ENCODE results near the gene KIAA2012.

Gene KIAA2012

GRCh38 chr2:202158796-202159195 lies 85.7 kb downstream of the KIAA2012 start:
- 75% methylated on average over 5 of the region's 5 CpGs for WGBS
- no peak overlapping the region for H2BK120ac ChIP-seq (ENCODE audit: low read depth, low read length)

GRCh38 chr2:202161151-202161835 lies 88.2 kb downstream of the KIAA2012 start:
- Histone ChIP-seq H4K8ac (ENCODE audit: low read length) (no peak overlapping the region), H3K14ac (ENCODE audit: low read length in 2 of 2) (peak overlapping the region in 1 of 2 experiments; percentile 86), H2BK12ac (ENCODE audit: low read length in 2 of 2) (peak overlapping the region in 1 of 2 experiments; percentile 72), H3K4ac (ENCODE audit: low read depth in 1 of 2, low read length in 2 of 2) (no peak overlapping the region), H3K27me3 (ENCODE audit: control insufficient read depth in 1 of 2, insufficient read depth in 1 of 2, low read length in 2 of 2) (peaks cover 0 to 26% of the 10 kb centered on the region in 2 experiments), H2BK120ac (ENCODE audit: low read depth, low read length) (no peak overlapping the region), H4K91ac (ENCODE audit: low read length) (no peak overlapping the region), H3K27ac (ENCODE audit: low read length, poor library complexity, severe bottlenecking) (no peak overlapping the region), H3K36me3 (ENCODE audit: control insufficient read depth in 1 of 2, insufficient read depth in 2 of 2, low read depth in 1 of 2, low read length in 2 of 2) (no peaks in the 10 kb centered on the region), H3K23ac (ENCODE audit: low read length in 2 of 2) (no peak overlapping the region), H2BK5ac (ENCODE audit: low read depth, low read length, poor library complexity, severe bottlenecking) (no peak overlapping the region), H2AFZ (ENCODE audit: low read depth, low read length) (no peak overlapping the region), H3K18ac (ENCODE audit: low read depth in 1 of 2, low read length in 2 of 2) (peak overlapping the region in 1 of 2 experiments; percentile 57), H3K9me3 (ENCODE audit: control insufficient read depth, low read length) (no peaks in the 10 kb centered on the region), H3K4me2 (ENCODE audit: low read length, poor library complexity, severe bottlenecking) (no peak overlapping the region), H3K4me1 (ENCODE audit: control insufficient read depth, insufficient read depth, low read depth, low read length) (no peaks in the 10 kb centered on the region), H2AK5ac (ENCODE audit: low read length, severe bottlenecking) (no peak overlapping the region), H3K79me1 (replicated peaks; ENCODE audit: low read length, poor library complexity, severe bottlenecking) (no peaks in the 10 kb centered on the region), H3K4me3 (ENCODE audit: insufficient read depth in 1 of 2, low read depth in 1 of 2, low read length in 2 of 2) (no peak overlapping the region), H3K9ac (ENCODE audit: low read length) (no peak overlapping the region), H2BK15ac (ENCODE audit: low read depth, poor library complexity, severe bottlenecking) (no peak overlapping the region)
- DNase-seq: peak; percentile 27
- 40% methylated on average over 8 of the region's 8 CpGs for WGBS

More at GRCh38 chr2:202158796-202159195, 85.7 kb downstream of the KIAA2012 start:
- Histone ChIP-seq H4K91ac (ENCODE audit: low read length) (no peak overlapping the region), H2AK5ac (ENCODE audit: low read length, severe bottlenecking) (no peak overlapping the region), H2AFZ (ENCODE audit: low read depth, low read length) (no peak overlapping the region), H3K4me2 (ENCODE audit: low read length, poor library complexity, severe bottlenecking) (no peak overlapping the region), H3K14ac (ENCODE audit: low read length in 2 of 2) (no peak overlapping the region), H3K9me3 (ENCODE audit: control insufficient read depth, low read length) (no peaks in the 10 kb centered on the region), H3K18ac (ENCODE audit: low read depth in 1 of 2, low read length in 2 of 2) (no peak overlapping the region), H2BK15ac (ENCODE audit: low read depth, poor library complexity, severe bottlenecking) (no peak overlapping the region), H3K4me3 (ENCODE audit: insufficient read depth in 1 of 2, low read depth in 1 of 2, low read length in 2 of 2) (no peak overlapping the region), H3K4me1 (ENCODE audit: control insufficient read depth, insufficient read depth, low read depth, low read length) (no peaks in the 10 kb centered on the region), H3K23ac (ENCODE audit: low read length in 2 of 2) (no peak overlapping the region), H2BK12ac (ENCODE audit: low read length in 2 of 2) (no peak overlapping the region), H3K4ac (ENCODE audit: low read depth in 1 of 2, low read length in 2 of 2) (no peak overlapping the region), H4K8ac (ENCODE audit: low read length) (no peak overlapping the region), H3K9ac (ENCODE audit: low read length) (no peak overlapping the region), H3K36me3 (ENCODE audit: control insufficient read depth in 1 of 2, insufficient read depth in 2 of 2, low read depth in 1 of 2, low read length in 2 of 2) (no peaks in the 10 kb centered on the region), H3K27ac (ENCODE audit: low read length, poor library complexity, severe bottlenecking) (no peak overlapping the region), H2BK5ac (ENCODE audit: low read depth, low read length, poor library complexity, severe bottlenecking) (no peak overlapping the region), H3K27me3 (ENCODE audit: control insufficient read depth in 1 of 2, insufficient read depth in 1 of 2, low read length in 2 of 2) (peaks cover 0 to 46% of the 10 kb centered on the region in 2 experiments), H3K79me1 (replicated peaks; ENCODE audit: low read length, poor library complexity, severe bottlenecking) (no peaks in the 10 kb centered on the region)
- DNase-seq: no peak

GRCh38 chr2:202164411-202164810 lies 91.4 kb downstream of the KIAA2012 start:
- Histone ChIP-seq H3K27me3 (ENCODE audit: control insufficient read depth in 1 of 2, insufficient read depth in 1 of 2, low read length in 2 of 2) (peaks cover 0 to 13% of the 10 kb centered on the region in 2 experiments), H3K4me1 (ENCODE audit: control insufficient read depth, insufficient read depth, low read depth, low read length) (no peaks in the 10 kb centered on the region), H2AFZ (ENCODE audit: low read depth, low read length) (no peak overlapping the region), H3K9ac (ENCODE audit: low read length) (no peak overlapping the region), H4K91ac (ENCODE audit: low read length) (no peak overlapping the region), H3K18ac (ENCODE audit: low read depth in 1 of 2, low read length in 2 of 2) (no peak overlapping the region), H3K36me3 (ENCODE audit: control insufficient read depth in 1 of 2, insufficient read depth in 2 of 2, low read depth in 1 of 2, low read length in 2 of 2) (no peaks in the 10 kb centered on the region), H2BK120ac (ENCODE audit: low read depth, low read length) (no peak overlapping the region), H3K14ac (ENCODE audit: low read length in 2 of 2) (no peak overlapping the region), H3K4me2 (ENCODE audit: low read length, poor library complexity, severe bottlenecking) (no peak overlapping the region), H2BK15ac (ENCODE audit: low read depth, poor library complexity, severe bottlenecking) (no peak overlapping the region), H2BK12ac (ENCODE audit: low read length in 2 of 2) (peak overlapping the region in 1 of 2 experiments; percentile 54), H3K79me1 (replicated peaks; ENCODE audit: low read length, poor library complexity, severe bottlenecking) (no peaks in the 10 kb centered on the region), H3K9me3 (ENCODE audit: control insufficient read depth, low read length) (no peaks in the 10 kb centered on the region), H2BK5ac (ENCODE audit: low read depth, low read length, poor library complexity, severe bottlenecking) (no peak overlapping the region), H3K4me3 (ENCODE audit: insufficient read depth in 1 of 2, low read depth in 1 of 2, low read length in 2 of 2) (no peak overlapping the region), H3K27ac (ENCODE audit: low read length, poor library complexity, severe bottlenecking) (no peak overlapping the region), H2AK5ac (ENCODE audit: low read length, severe bottlenecking) (no peak overlapping the region), H3K23ac (ENCODE audit: low read length in 2 of 2) (no peak overlapping the region), H4K8ac (ENCODE audit: low read length) (no peak overlapping the region), H3K4ac (ENCODE audit: low read depth in 1 of 2, low read length in 2 of 2) (no peak overlapping the region)
- DNase-seq: no peak
- WGBS: 72% methylated on average over 3 of the region's 3 CpGs

GRCh38 chr2:202165208-202165607 lies 92.2 kb downstream of the KIAA2012 start:
- Histone ChIP-seq H4K8ac (ENCODE audit: low read length) (no peak overlapping the region), H3K79me1 (replicated peaks; ENCODE audit: low read length, poor library complexity, severe bottlenecking) (no peaks in the 10 kb centered on the region), H3K9me3 (ENCODE audit: control insufficient read depth, low read length) (no peaks in the 10 kb centered on the region), H3K4me1 (ENCODE audit: control insufficient read depth, insufficient read depth, low read depth, low read length) (no peaks in the 10 kb centered on the region), H2BK120ac (ENCODE audit: low read depth, low read length) (no peak overlapping the region), H3K4me2 (ENCODE audit: low read length, poor library complexity, severe bottlenecking) (no peak overlapping the region), H3K14ac (ENCODE audit: low read length in 2 of 2) (no peak overlapping the region), H2AK5ac (ENCODE audit: low read length, severe bottlenecking) (no peak overlapping the region), H3K4me3 (ENCODE audit: insufficient read depth in 1 of 2, low read depth in 1 of 2, low read length in 2 of 2) (no peak overlapping the region), H2BK5ac (ENCODE audit: low read depth, low read length, poor library complexity, severe bottlenecking) (no peak overlapping the region), H2BK15ac (ENCODE audit: low read depth, poor library complexity, severe bottlenecking) (no peak overlapping the region), H3K36me3 (ENCODE audit: control insufficient read depth in 1 of 2, insufficient read depth in 2 of 2, low read depth in 1 of 2, low read length in 2 of 2) (no peaks in the 10 kb centered on the region), H2BK12ac (ENCODE audit: low read length in 2 of 2) (no peak overlapping the region), H4K91ac (ENCODE audit: low read length) (no peak overlapping the region), H3K23ac (ENCODE audit: low read length in 2 of 2) (no peak overlapping the region), H2AFZ (ENCODE audit: low read depth, low read length) (no peak overlapping the region), H3K27me3 (ENCODE audit: control insufficient read depth in 1 of 2, insufficient read depth in 1 of 2, low read length in 2 of 2) (peaks cover 0 to 21% of the 10 kb centered on the region in 2 experiments), H3K9ac (ENCODE audit: low read length) (no peak overlapping the region), H3K18ac (ENCODE audit: low read depth in 1 of 2, low read length in 2 of 2) (no peak overlapping the region), H3K27ac (ENCODE audit: low read length, poor library complexity, severe bottlenecking) (no peak overlapping the region), H3K4ac (ENCODE audit: low read depth in 1 of 2, low read length in 2 of 2) (no peak overlapping the region)
- 90% methylated on average over 5 of the region's 5 CpGs for WGBS
- DNase-seq: no peak

All from mesenchymal stem cell (in vitro differentiated cells and primary cell).